HG03280 (cell line): ENCODE results near the gene ADCYAP1R1.
"Not testable (repeated sequence)": the region's sequence is repeated elsewhere in the genome, so short reads cannot be mapped to it uniquely, and the experiment has no call there.

Experiments
- ATAC-seq: cut with Tn5 transposase; IDR thresholded peaks from one replicate; pipeline ENCODE4 v1.9.1; 2021; ENCODE audit warnings: mild to moderate bottlenecking, moderate library complexity; ENCODE audit not compliant: unreplicated experiment

Gene ADCYAP1R1

DNA sequence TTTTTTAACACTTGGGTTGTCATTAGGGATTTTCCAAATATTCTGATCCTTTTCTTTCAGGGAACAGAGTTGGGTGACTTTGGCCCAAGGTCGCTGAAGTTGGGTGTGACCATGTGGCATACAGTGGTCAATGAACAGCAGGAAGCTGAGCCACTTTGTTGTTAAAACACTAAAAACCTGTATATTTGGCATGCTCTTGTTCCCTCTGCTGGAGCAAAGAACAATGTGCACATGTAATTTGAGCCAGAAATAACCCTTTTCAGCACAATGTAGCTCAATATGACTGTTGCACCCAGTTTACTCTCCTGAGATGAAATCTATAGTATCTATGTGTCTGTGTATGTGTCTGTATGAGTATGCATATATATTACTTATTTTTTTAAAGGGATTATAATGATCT, 74.9 kb downstream of the ADCYAP1R1 start:
- no peak for ATAC-seq

DNA sequence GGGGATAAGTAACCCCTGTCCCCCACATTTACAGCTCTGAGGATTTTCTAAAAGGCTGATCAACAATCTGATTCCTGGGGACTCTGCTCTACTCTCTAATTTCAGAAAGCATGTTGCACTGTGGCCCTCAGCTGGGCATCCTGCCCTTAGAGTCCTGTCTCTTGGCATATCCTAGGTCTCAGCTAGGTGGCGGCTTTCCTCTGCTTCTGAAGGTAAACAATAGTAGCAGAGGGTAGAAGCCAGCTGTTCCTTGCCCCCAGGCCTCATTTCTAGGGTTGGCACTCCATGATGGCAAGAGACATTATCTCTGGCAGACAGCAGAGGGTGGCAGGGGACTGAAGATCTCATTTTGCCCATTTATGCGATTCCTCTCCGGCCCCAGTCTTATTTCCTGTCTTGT, 77.0 kb downstream of the ADCYAP1R1 start:
- no peak for ATAC-seq

DNA sequence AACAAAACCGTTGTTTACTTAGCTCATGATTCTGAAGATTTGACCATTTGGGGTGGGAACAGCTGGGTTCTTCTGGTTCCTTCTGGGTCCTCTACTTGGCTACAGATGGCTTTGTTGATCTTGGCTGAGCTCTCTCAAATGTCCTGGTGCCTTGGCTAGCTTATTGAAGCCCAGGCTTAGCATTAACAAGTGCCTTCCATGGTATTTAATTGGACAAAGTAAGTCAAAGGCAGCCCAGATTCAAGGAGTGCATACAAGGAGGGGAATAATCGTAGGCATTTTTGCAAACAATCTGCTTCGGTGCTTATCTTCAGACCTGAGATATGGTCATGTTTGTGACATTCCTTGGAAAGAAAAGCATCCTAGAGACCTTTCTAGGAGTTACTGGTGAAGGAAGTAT, 81.4 kb downstream of the ADCYAP1R1 start:
- no peak for ATAC-seq

DNA sequence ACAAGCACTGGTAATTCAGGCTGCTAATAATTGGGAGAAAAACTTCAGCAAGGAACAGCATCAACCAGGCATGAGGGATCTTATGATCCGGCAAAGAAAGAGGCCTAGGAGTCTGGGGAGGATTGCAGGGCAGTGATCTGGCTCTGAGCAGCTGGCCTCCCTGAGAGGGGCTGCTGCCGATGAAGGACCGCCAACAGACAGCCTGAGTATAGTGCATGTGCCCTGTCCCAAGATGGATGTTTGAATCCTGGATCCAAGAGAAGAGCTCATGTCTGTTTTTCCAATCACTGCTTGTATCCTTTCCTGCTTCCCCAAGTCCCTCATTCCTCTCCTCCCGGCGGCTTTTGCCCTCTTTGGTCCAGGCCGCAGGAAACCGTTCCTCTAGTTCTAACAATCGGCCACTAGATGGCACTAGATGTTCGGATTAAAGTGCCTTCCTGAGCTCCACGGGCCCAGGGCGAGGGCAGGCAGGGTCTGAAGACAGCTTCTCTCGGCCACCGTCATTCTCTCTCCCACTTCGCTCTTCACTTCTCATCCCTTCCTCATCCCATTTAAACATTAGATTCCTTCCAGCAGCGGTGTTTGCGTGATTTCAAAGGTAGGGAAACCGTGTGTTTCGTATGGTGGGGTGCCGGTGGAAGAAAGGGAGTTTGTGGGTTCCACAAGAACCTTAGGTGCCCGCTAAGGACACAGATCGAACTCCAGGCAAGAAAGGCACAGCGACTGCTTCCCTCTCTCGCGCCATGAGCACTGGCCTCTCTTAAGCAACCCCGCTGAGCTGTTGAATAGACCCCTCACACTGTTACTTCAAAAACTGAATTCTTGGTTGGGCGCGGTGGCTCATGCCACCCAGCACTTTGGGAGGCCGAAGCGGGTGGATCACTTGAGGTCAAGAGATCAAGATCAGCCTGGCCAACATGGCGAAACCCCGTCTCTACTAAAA, 82.4 kb downstream of the ADCYAP1R1 start:
- peak; percentile 94 for ATAC-seq

DNA sequence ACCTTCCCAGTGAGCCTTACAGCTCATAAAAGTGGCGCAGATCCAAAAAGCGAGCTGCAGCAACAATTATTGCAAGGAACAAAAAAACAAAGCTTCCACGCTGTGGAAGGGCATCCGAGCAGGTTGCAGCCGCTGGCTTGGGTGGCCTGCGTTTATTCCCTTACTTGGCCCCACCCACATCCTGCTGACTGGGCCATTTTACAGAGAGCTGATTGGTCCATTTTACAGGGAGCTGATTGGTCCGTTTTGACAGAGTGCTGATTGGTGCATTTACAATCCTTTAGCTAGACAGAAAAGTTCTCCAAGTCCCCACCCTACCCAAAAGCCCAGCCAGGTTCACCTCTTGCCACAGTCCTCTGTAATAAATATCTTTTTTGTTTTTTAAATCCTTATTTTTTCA, 85.1 kb downstream of the ADCYAP1R1 start:
- no peak for ATAC-seq

DNA sequence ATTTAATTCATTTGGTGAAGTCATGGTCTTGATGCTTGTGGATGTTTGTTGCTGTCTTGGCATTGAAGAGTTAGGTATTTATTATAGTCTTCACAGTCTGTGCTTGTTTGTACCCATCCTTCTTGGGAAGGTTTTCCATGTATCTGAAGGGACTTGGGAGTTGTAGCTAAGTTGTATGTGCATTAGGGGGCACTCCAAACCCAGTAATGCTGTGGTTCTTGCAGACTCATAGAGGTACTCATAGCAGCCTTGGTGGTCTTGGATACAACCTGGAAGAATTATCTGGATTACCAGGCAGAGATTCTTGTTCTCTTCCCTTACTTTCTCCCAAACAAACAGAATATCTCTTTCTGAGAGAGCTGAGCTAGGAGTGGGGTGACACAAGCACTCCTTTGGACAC, 93.2 kb downstream of the ADCYAP1R1 start:
- ATAC-seq = no peak

DNA sequence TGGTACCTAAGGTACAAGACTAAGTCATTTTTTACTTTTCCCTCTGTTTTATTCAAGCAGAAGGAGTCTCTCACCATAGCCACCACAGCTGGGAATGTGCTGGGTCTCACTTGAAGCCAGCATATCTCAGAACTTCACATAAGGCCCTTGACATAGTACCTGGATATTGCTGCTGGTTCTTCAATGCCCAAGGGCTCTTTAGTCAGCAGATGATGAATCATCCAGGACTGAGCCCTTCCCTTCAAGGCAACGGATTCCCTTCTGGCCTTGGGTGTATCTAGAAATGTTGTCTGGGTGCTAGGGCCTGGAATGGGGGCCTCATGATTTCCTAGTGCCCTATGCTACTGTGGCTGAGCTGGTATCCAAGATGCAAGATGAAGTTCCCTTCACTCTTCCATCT, 93.9 kb downstream of the ADCYAP1R1 start:
- ATAC-seq = no peak

DNA sequence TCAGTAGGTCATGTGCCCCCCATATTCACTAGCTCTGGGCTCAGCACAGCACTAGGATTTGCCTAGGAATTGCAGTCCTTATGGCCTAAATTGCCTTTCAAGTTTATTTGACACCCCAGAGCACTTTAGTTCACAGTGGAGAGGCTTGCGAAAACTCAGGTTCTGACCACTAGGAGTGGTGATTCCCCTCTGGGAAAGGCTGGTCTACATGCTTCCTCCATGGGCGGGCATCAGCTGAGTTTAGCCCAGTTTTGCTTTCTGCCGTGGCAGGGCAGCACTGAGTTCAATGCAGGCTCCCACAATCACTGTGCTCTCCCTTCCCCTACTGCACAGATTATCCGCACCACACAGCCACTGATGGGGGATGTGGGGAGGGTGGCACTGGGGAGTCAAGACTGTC, 94.4 kb downstream of the ADCYAP1R1 start:
- ATAC-seq = no peak

DNA sequence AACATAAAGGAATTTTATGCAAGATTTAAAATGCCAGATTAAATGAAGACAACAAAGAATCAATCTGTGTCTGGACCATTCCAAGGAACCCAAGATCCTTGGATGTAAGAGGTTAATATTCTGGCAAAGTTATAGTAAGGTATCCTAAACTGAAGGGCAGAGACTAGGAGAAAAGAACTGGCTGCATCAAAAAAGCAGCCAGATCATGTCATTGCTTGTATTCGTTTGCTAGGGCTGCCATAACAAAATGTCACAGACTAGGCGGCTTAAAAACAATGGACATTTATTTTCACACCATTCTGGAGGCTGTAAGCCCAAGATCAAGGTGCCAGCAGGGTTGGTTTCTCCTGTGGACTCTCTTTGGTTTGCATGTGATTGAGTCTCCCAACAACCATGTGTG, 99.7 kb downstream of the ADCYAP1R1 start:
- no peak for ATAC-seq

DNA sequence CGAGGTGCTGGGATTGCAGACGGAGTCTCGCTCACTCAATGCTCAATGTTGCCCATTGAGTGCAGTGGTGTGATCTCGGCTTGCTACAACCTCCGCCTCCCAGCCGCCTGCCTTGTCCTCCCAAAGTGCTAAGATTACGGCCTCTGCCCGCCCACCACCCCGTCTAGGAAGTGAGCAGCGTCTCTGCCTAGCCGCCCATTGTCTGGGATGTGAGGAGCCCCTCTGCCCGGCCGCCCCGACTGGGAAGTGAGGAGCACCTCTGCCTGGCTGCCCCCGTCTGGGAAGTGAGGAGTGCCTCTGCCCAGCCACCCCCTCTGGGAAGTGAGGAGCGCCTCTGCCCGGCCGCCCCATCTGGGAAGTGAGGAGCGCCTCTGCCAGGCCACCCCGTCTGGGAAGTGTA, 101.2 kb downstream of the ADCYAP1R1 start:
- not testable (repeated sequence) for ATAC-seq

DNA sequence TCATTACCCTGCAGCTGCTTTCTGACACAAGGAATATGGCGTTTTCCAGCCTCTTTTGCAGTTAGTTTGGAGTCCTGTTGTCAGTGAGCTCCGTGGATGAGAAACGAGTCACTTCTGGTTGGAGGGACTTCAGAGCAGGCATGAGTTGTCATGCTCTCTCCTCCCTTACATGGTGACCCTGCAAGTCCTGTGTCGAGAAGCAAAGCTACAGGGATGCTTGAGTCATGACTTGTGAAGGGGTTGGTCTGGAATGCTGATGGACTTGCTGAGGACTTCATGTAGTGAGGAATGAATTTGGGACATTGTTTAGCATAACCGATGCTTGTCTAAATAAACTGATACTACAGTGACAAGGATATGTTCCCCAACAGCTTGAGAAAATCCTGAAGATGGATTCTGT, 108.8 kb downstream of the ADCYAP1R1 start:
- ATAC-seq = no peak
